ENCODE data around the gene SLC25A13.

The SLC25A13 gene

GRCh38 chr7:96238474-96238873 lies 83.4 kb downstream of the SLC25A13 start:
- TF ChIP-seq CTCF (IDR thresholded peaks at IDR 0.05; ENCODE audit: insufficient read depth, low read length, missing control alignments) = no peak
- POLR2A ChIA-PET = no interaction called here
- H3K4me3 ChIP-seq (ENCODE audit: low read depth, low read length) = no peak overlapping the region
- CTCF ChIA-PET = no interaction called here
- no peak for DNase-seq (ENCODE audit: low read depth, low spot score)

DNA sequence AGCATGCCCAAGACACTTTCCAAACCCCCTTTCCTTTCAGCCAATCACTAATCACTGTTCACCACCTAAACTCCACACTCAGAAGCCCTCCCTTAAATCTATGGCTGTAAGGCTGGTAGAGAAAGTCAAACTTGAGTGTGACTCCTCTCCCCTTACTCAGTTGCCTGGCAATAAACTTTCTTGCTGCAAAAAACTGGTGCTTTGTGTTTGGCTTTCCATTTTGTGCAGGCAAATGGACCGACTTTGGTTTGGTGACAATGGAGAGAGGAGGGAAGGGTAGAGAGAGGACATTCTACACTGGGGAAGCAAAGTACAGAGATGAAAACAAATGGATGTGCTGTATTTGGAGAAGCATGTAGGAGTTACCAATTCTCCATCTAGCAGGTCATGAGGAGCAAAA lies 84.9 kb downstream of the SLC25A13 start:
- no peak for DNase-seq (ENCODE audit: low read depth, low spot score)
- POLR2A ChIA-PET = no interaction called here
- CTCF ChIA-PET = no interaction called here

DNA sequence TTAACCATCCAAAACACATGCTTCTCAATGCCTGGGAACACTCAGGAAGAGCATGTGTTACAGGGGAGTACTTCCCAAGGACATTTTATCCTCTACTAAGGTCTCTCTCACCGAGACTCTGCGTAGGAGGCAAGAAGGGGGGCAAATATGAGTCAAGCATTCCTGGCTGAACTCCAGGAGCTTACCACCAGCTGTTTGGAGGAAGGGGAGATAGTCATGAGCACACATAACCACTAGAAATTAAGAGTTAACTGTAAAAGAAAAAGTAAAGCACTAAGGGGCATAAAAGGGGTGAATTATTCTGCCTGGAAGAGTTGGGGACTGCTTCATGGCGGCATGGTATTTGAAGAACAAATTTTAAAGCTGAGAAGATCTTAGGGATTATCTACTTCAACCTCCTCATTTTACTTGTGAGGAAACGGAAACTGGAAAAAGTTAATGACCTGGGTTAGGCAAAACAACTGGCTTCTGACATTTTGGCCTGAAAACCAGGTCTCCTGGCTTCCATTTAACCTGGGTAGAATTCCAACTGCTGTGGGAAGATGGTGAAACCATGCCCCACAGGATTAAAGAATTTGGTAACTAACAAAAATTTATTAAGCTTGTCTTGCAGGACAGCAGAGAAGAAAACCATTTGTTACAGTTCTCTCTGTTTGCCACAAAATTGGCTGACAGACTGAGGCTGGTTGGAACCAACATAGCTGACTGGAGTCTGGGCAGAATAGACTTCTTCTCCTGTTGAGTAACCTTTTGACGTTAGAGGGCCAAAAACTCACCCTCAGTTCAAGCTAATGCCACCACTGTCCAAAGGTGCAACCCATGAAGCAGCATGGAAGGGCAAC lies 85.5 kb downstream of the SLC25A13 start:
- ChIA-PET CTCF (no interaction called here), POLR2A (no interaction called here)
- no peak overlapping the region for H3K4me3 ChIP-seq (ENCODE audit: low read depth, low read length)
- DNase-seq (ENCODE audit: low read depth, low spot score) = peak; percentile 12
- no peak for TF ChIP-seq CTCF (IDR thresholded peaks at IDR 0.05; ENCODE audit: insufficient read depth, low read length, missing control alignments)

More for the DNA sequence above, 84.9 kb downstream of the SLC25A13 start:
- no peak overlapping the region for H3K4me3 ChIP-seq (ENCODE audit: low read depth, low read length)
- no peak for TF ChIP-seq CTCF (IDR thresholded peaks at IDR 0.05; ENCODE audit: insufficient read depth, low read length, missing control alignments)

- TF ChIP-seq CTCF (IDR thresholded peaks at IDR 0.05; ENCODE audit: insufficient read depth, low read length, missing control alignments) = no peak
- POLR2A ChIA-PET = no interaction called here
Measured at GRCh38 chr7:96235281-96235680, 86.6 kb downstream of the SLC25A13 start.

GRCh38 chr7:96233528-96234154 lies 88.3 kb downstream of the SLC25A13 start:
- no peak overlapping the region for H3K4me3 ChIP-seq (ENCODE audit: low read depth, low read length)
- no peak for DNase-seq (ENCODE audit: low read depth, low spot score)
- ChIA-PET POLR2A (no interaction called here), CTCF (no interaction called here)
- no peak for TF ChIP-seq CTCF (IDR thresholded peaks at IDR 0.05; ENCODE audit: insufficient read depth, low read length, missing control alignments)

More at GRCh38 chr7:96235281-96235680, 86.6 kb downstream of the SLC25A13 start:
- CTCF ChIA-PET = no interaction called here
- H3K4me3 ChIP-seq (ENCODE audit: low read depth, low read length) = no peak overlapping the region
- DNase-seq (ENCODE audit: low read depth, low spot score) = no peak

GRCh38 chr7:96233084-96233483 lies 88.8 kb downstream of the SLC25A13 start:
- ChIA-PET CTCF (no interaction called here), POLR2A (no interaction called here)
- H3K4me3 ChIP-seq (ENCODE audit: low read depth, low read length) = no peak overlapping the region
- no peak for DNase-seq (ENCODE audit: low read depth, low spot score)
- TF ChIP-seq CTCF (IDR thresholded peaks at IDR 0.05; ENCODE audit: insufficient read depth, low read length, missing control alignments) = no peak
